Endothelial cell of umbilical vein (primary cell): ENCODE measurements around the gene OR1Q1. TPM values are rescaled to one million over a fixed set of nuclear protein-coding genes. Genes with fewer than 3 reads are reported as not detected.

Source experiments
- BruUV-seq: library from RNA; stranded (reverse); fragments of 400-500 nt; replicated peaks from 2 replicates; lab custom pipeline; 2021; lab: Mats Ljungman, UMichigan
- CTCF ChIA-PET: fragments of 300-600, 350-600 bp; sonication (Branson Sonifier 250); formaldehyde crosslinking; loops from one replicate; lab custom pipeline; 2021; ENCODE audit warnings: antibody characterized with exemption, inconsistent platforms; lab: Charles Lee
- POLR2A ChIA-PET: fragments of 300-600, 350-600 bp; sonication (Branson Sonifier 250); formaldehyde crosslinking; loops from one replicate; lab custom pipeline; 2021; ENCODE audit warnings: antibody characterized with exemption, inconsistent platforms; lab: Charles Lee
- DNase-seq: peaks from one replicate; pipeline ENCODE4 v3.0.0-alpha.2; 2011; ENCODE audit warnings: low read depth, low spot score
- FAIRE-seq: peaks from 2 replicates; lab custom pipeline; 2011; peaks lifted over from hg19 to GRCh38; lab: Jason Lieb, UNC
- H2AFZ ChIP-seq: 2 replicates; pipeline ENCODE4 v1.6.0; 2012; ENCODE audit warnings: low read depth, low read length, control low read depth, inconsistent platforms
- H3K27ac ChIP-seq: 2 replicates; pipeline ENCODE4 v1.5.1; 2011; ENCODE audit warnings: low read depth, mild to moderate bottlenecking, control low read depth, low read length, moderate library complexity; ENCODE audit not compliant: insufficient read depth
- H3K27me3 ChIP-seq, 2 experiments: 2 replicates each; pipeline versions ENCODE4 v1.6.0 to v1.6.1; 2011; ENCODE audit warnings: low read length in 2 of 2, mixed read lengths in 1 of 2; ENCODE audit not compliant: control insufficient read depth in 2 of 2, insufficient read depth in 2 of 2
- H3K36me3 ChIP-seq, 2 experiments: 2 replicates in 1 of 2; 3 replicates in 1 of 2; pipeline ENCODE4 v1.5.1; 2011; ENCODE audit warnings: low read length in 2 of 2, mild to moderate bottlenecking in 1 of 2, moderate library complexity in 1 of 2; ENCODE audit not compliant: control insufficient read depth in 2 of 2, insufficient read depth in 2 of 2; ENCODE audit errors: extremely low read depth in 1 of 2
- H3K4me1 ChIP-seq: 3 replicates; pipeline ENCODE4 v1.5.1; 2011; ENCODE audit warnings: mild to moderate bottlenecking, low read length; ENCODE audit not compliant: control insufficient read depth, insufficient read depth; ENCODE audit errors: extremely low read depth
- H3K4me2 ChIP-seq: 2 replicates; pipeline ENCODE4 v1.6.1; 2011; ENCODE audit warnings: low read length, control low read depth, mixed read lengths; ENCODE audit not compliant: insufficient read depth
- H3K4me3 ChIP-seq, 3 experiments: fragments of 200-600 bp in 1 of 3; sonication (generic), shearing (Covaris generic) in 1 of 3; replicated peaks in 1 of 3; 2 replicates each; pipeline ENCODE4 v1.5.1; 2011 to 2016; ENCODE audit warnings: control low read depth in 3 of 3, low read length in 3 of 3, mild to moderate bottlenecking in 2 of 3, inconsistent platforms in 1 of 3, low read depth in 1 of 3, moderate library complexity in 1 of 3; ENCODE audit not compliant: insufficient read depth in 1 of 3
- H3K79me2 ChIP-seq: 2 replicates; pipeline ENCODE4 v1.6.0; 2012; ENCODE audit warnings: low read length, inconsistent platforms; ENCODE audit not compliant: control insufficient read depth, insufficient read depth
- H3K9ac ChIP-seq: replicated peaks from 2 replicates; pipeline ENCODE3; 2011; ENCODE audit warnings: low read length, control low read depth; ENCODE audit not compliant: insufficient read depth; ENCODE audit errors: extremely low read depth
- H3K9me1 ChIP-seq: replicated peaks from 3 replicates; pipeline ENCODE4 v1.6.0; 2011; ENCODE audit warnings: mild to moderate bottlenecking, low read length; ENCODE audit not compliant: control insufficient read depth, insufficient read depth; ENCODE audit errors: extremely low read depth
- H3K9me3 ChIP-seq: replicated peaks from 2 replicates; pipeline ENCODE4 v1.5.1; 2012; ENCODE audit warnings: low read length, inconsistent platforms; ENCODE audit not compliant: control insufficient read depth, insufficient read depth
- H4K20me1 ChIP-seq: replicated peaks from 2 replicates; pipeline ENCODE3; 2011; ENCODE audit warnings: mild to moderate bottlenecking, low read length; ENCODE audit not compliant: control insufficient read depth, insufficient read depth; ENCODE audit errors: extremely low read depth
- EZH2 ChIP-seq: IDR thresholded peaks from 2 replicates; pipeline ENCODE4 v1.6.1; 2012; ENCODE audit warnings: borderline replicate concordance, low read depth, mild to moderate bottlenecking, moderate library complexity, low read length, inconsistent platforms; ENCODE audit not compliant: severe bottlenecking
- GATA2 ChIP-seq: IDR thresholded peaks from 2 replicates; pipeline ENCODE4 v1.7.0; 2011; ENCODE audit warnings: low read depth, mild to moderate bottlenecking, moderate library complexity, mixed read lengths, low read length; ENCODE audit not compliant: insufficient read length, insufficient read depth
- JUN ChIP-seq: IDR thresholded peaks from 2 replicates; pipeline ENCODE4 v1.6.1; 2011; ENCODE audit warnings: borderline replicate concordance, low read depth; ENCODE audit not compliant: insufficient read length, insufficient read depth
- MYC ChIP-seq: IDR thresholded peaks from one replicate; pipeline ENCODE4 v1.6.1; 2011; ENCODE audit warnings: mild to moderate bottlenecking, low read depth, low read length
- POLR2A ChIP-seq: IDR thresholded peaks from 2 replicates; pipeline ENCODE4 v1.6.1; 2012; ENCODE audit warnings: low read depth, mild to moderate bottlenecking, control low read depth, low read length
- POLR2AphosphoS5 ChIP-seq: IDR thresholded peaks from 2 replicates; pipeline ENCODE4 v1.6.1; 2012; ENCODE audit warnings: low read depth, mild to moderate bottlenecking, control low read depth, low read length, moderate library complexity; ENCODE audit not compliant: insufficient read depth
- dilution Hi-C: fragments of 300-500 bp; cut with MboI; formaldehyde crosslinking; loops from one replicate; pipeline ENCODE4 v1.15.0; 2019; ENCODE audit warnings: low sequenced_read_pairs; ENCODE audit not compliant: extremely low pct_ligation_motif_present
- intact Hi-C: fragments of 100-400 bp; cut with micrococcal nuclease; formaldehyde crosslinking; loops from one replicate; pipeline ENCODE4 v1.10.0; 2022
- polyA plus RNA-seq, 4 experiments: library from polyadenylated mRNA; depleted of rRNA in 3 of 4; stranded (reverse) in 3 of 4; unstranded in 1 of 4; fragments of >200 nt; gene quantifications; 2 replicates each; pipeline versions ENCODE4 v1.2.1 to v1.2.3, GENCODE V29; 2011 to 2012; ENCODE audit warnings: missing spikeins in 1 of 4
- total RNA-seq: library from RNA; stranded (reverse); gene quantifications from 2 replicates; pipeline ENCODE4 v1.2.3, GENCODE V29; 2021
- TF ChIP-seq, protein P1 (sequence below), 2 donors: IDR thresholded peaks; 1 replicate in 1 of 2; 2 replicates in 1 of 2; pipeline ENCODE4 v1.5.1; 2011; ENCODE audit warnings: low read length in 2 of 2, mild to moderate bottlenecking in 2 of 2, moderate library complexity in 2 of 2, control low read depth in 1 of 2, inconsistent platforms in 1 of 2, low read depth in 1 of 2; ENCODE audit not compliant: insufficient read depth in 1 of 2; ENCODE audit errors: extremely low read depth in 1 of 2
- TF ChIP-seq, protein P2 (sequence below): IDR thresholded peaks from 2 replicates; pipeline ENCODE4 v1.6.1; 2011; ENCODE audit not compliant: insufficient read depth, insufficient read length

OR1Q1 gene
- total and polyA plus RNA-seq, 2 donors (not counting 3 experiments of a cell fraction or from before 2014, with no cell fraction given): not detected

DNA sequence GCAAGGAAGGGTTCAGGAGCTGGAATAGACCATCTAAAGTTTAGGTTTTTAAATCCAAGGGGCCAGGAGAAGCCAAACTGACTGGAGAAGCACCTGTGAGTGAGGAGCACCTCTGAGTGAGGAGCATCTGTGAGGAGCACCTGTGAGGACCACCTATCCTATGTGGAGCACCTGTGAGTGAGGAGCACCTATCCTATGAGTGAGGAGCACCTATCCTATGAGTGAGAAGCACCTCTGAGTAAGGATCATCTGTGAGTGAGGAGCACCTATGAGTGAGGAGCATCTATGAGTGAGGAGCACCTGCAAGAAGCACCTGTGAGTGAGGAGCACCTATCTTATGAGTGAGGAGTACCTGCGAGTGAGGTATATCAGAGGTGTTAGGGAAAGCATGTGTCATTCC, 8.0 kb upstream of the OR1Q1 start:
- dilution Hi-C loops: no loop called here
- POLR2A ChIA-PET: no interaction called here
- no peak overlapping the region for H3K4me2 ChIP-seq
- DNase-seq: no peak
- no TSS peak for BruUV-seq
- no peaks in the 10 kb centered on the region for H3K9me3 ChIP-seq
- no peak overlapping the region for H3K4me3 ChIP-seq
- peaks cover 0 to 2% of the 10 kb centered on the region in 2 experiments for H3K27me3 ChIP-seq
- no peak overlapping the region for H2AFZ ChIP-seq
- CTCF ChIA-PET: no interaction called here
- H3K27ac ChIP-seq: no peak overlapping the region
- H3K36me3 ChIP-seq: no peaks in the 10 kb centered on the region
- H3K9me1 ChIP-seq: no peaks in the 10 kb centered on the region
- no peak for FAIRE-seq
- intact Hi-C loops: no loop called here
- TF ChIP-seq EZH2 (no peak), GATA2 (no peak), POLR2A (no peak), MYC (no peak), JUN (no peak), POLR2AphosphoS5 (no peak)
- TF ChIP-seq, protein P1, sequence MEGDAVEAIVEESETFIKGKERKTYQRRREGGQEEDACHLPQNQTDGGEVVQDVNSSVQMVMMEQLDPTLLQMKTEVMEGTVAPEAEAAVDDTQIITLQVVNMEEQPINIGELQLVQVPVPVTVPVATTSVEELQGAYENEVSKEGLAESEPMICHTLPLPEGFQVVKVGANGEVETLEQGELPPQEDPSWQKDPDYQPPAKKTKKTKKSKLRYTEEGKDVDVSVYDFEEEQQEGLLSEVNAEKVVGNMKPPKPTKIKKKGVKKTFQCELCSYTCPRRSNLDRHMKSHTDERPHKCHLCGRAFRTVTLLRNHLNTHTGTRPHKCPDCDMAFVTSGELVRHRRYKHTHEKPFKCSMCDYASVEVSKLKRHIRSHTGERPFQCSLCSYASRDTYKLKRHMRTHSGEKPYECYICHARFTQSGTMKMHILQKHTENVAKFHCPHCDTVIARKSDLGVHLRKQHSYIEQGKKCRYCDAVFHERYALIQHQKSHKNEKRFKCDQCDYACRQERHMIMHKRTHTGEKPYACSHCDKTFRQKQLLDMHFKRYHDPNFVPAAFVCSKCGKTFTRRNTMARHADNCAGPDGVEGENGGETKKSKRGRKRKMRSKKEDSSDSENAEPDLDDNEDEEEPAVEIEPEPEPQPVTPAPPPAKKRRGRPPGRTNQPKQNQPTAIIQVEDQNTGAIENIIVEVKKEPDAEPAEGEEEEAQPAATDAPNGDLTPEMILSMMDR (IDR thresholded peaks at IDR 0.05; ENCODE audit: extremely low read depth in 1 of 2, insufficient read depth in 1 of 2, low read depth in 1 of 2, low read length in 2 of 2): no peak
- TF ChIP-seq, protein P2, sequence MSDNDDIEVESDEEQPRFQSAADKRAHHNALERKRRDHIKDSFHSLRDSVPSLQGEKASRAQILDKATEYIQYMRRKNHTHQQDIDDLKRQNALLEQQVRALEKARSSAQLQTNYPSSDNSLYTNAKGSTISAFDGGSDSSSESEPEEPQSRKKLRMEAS: no peak
- no peaks in the 10 kb centered on the region for H4K20me1 ChIP-seq
- H3K9ac ChIP-seq: no peak overlapping the region
- H3K4me1 ChIP-seq: no peaks in the 10 kb centered on the region
- H3K79me2 ChIP-seq: no peaks in the 10 kb centered on the region
